HG02973 (cell line): ENCODE results near the gene DCUN1D3.

Experiments
- ATAC-seq: cut with Tn5 transposase; IDR thresholded peaks from one replicate; pipeline ENCODE4 v1.9.1; 2021; ENCODE audit warnings: moderate library complexity; ENCODE audit not compliant: unreplicated experiment

DCUN1D3 gene

GRCh38 chr16:20894388-20894787, 5.8 kb downstream of the DCUN1D3 start:
- ATAC-seq: no peak

- no peak for ATAC-seq
These were observed 10.4 kb downstream of the DCUN1D3 start for GRCh38 chr16:20889625-20890275.

- ATAC-seq: no peak
These were observed 13.0 kb downstream of the DCUN1D3 start for GRCh38 chr16:20887207-20887606.

GRCh38 chr16:20886320-20886719, 13.8 kb downstream of the DCUN1D3 start:
- ATAC-seq: no peak

GRCh38 chr16:20884240-20884556, 16.0 kb downstream of the DCUN1D3 start:
- ATAC-seq: no peak

GRCh38 chr16:20883554-20884239, 16.5 kb downstream of the DCUN1D3 start:
- ATAC-seq: no peak

- ATAC-seq: no peak
These were observed 18.7 kb downstream of the DCUN1D3 start for GRCh38 chr16:20881503-20881878.

- ATAC-seq: no peak
These were observed 19.2 kb downstream of the DCUN1D3 start for GRCh38 chr16:20880867-20881502.

GRCh38 chr16:20879175-20880040, 20.8 kb downstream of the DCUN1D3 start:
- no peak for ATAC-seq

GRCh38 chr16:20878682-20879147, 21.4 kb downstream of the DCUN1D3 start:
- no peak for ATAC-seq

GRCh38 chr16:20875355-20875650, 24.9 kb downstream of the DCUN1D3 start:
- ATAC-seq: no peak

GRCh38 chr16:20874088-20874581, 26.0 kb downstream of the DCUN1D3 start:
- ATAC-seq: no peak

- ATAC-seq: no peak
These were observed 26.8 kb downstream of the DCUN1D3 start for GRCh38 chr16:20873331-20873730.

GRCh38 chr16:20871941-20872815, 28.0 kb downstream of the DCUN1D3 start:
- ATAC-seq: no peak

- ATAC-seq: no peak
These were observed 28.9 kb downstream of the DCUN1D3 start for GRCh38 chr16:20871258-20871657.

- ATAC-seq: no peak
These were observed 29.9 kb downstream of the DCUN1D3 start for GRCh38 chr16:20870122-20870820.

GRCh38 chr16:20868890-20869289, 31.3 kb downstream of the DCUN1D3 start:
- ATAC-seq: no peak

- no peak for ATAC-seq
These were observed 32.6 kb downstream of the DCUN1D3 start for GRCh38 chr16:20867585-20867984.

- ATAC-seq: no peak
These were observed 33.4 kb downstream of the DCUN1D3 start for GRCh38 chr16:20866801-20867200.
